Measurements from ENCODE around the gene LINGO1.

Gene LINGO1

DNA sequence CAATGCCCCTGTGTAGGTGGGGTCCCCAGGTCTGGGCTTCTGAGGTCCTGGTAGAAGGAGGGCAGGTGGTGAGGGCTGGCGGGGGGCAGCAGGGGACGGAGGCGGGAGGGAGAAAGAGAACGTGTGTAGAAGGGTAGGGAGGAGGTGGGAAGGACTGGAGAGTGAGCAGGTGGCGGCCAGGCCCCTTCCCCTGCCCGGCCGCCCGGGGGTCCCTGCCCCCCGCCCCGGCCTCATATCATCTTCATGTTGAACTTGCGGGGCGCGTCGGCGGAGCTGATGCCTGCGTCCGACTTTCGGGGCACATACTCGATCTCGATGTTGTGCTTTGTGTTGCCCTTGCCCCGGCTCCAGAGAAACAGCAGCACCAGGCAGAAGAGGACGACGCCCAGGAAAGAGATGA lies 18.9 kb downstream of the LINGO1 start:
- no peak for DNase-seq

DNA sequence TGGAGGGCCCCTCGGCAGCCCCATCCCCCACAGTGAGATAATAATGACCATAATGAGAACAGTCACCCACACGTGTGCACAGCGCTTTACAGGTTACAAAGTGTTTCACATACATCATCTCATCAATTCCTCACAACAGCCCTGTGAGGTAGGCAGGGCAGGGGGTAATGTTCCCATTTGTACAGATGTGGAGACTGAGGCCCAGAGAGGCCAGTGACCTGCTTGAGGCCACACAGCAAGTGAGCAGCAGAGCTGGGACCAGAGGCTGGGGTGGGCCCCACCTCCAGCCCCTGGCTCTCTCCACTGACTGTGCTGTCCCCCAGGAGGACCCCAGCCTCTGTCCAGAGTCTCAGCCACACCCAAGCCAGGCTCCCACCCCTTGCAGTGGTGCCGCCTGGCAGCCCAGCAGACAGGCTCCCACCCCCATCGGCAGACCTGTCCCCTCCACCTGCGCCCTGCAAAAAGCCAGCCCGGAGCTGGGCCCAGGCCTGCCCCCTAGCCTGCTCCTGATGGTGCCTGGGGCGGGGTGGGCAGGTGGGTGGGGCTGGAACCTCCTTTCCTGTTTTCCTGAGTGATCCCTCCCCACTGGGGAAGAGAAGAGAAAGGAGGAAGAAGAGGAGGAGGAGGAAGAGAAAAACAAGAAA lies 19.6 kb downstream of the LINGO1 start:
- no peak for DNase-seq

DNA sequence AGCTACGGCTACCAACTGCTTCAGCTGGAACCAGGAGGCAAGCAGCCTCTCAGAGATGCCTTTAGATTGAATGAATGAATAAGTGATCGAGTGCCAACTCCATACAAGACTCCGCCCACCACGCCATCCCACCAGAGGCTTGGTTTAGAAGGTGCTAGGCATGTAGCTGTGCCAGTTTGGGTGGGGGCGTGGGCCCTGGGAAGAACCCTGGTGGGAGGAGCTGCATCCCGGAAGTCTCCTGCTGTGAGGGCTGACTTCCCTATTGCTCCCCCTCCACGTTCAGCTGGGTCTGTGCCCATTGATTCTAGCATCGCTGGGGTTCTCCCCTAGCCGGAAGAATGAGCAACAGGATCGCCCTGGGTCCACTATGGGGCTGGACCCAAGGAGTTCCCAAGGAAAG lies 20.9 kb downstream of the LINGO1 start:
- DNase-seq, result peak; percentile 30

DNA sequence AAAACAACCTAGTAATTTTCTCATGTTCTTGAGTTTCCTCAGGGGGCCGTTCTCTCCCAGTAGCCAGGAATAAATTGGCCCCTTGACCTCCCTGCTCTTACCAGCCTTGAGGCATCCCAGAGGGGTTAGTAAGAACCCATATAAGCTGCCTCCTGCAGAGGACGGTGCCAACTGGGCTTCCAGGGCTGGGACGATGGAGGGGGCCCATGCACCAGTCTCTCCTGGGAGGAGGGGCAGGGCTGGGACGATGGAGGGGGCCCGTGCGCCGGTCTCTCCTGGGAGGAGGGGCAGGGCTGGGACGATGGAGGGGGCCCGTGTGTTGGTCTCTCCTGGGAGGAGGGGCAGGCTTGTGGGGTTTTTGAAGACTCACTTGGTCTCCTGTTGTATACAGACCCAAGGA lies 22.0 kb downstream of the LINGO1 start:
- no peak for DNase-seq

DNA sequence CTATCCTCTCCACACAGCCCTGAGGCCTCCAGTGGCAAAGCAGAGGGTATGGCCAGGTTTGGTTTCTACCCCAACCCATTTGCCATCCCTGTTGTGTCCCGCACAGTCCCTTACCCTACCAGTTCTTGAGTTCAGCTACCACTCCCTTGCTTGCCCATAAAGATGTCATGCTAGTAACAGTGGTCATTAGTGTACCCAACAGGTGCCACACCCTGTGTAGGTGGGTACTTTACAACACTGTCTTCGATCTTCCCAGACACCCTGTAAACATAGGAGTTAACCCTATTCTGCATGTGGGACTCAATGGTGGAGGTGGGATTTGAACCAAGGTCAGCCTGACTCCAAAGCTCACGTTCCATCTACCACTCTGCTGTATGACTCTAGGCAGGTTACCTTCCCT lies 23.2 kb downstream of the LINGO1 start:
- DNase-seq, result no peak

DNA sequence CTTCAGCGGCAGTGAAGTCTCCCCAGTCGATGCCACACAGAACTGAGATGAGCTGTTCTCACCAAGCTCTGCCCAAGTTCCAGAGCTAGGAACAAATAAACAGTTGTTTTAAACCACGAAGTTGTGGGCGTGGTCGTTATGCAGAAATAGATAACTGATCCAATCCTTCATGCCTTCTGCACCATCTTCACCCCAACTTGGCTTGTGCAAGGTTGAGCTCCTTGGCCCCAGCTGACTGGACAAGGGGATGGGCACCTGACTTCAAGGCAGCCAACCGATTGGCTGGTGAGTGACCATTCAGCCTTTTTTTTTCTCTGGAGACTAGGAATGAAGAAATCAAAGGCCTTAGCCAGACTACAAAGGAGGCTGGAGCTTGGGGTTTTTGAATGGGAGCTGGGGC lies 23.9 kb downstream of the LINGO1 start:
- no peak for DNase-seq

DNA sequence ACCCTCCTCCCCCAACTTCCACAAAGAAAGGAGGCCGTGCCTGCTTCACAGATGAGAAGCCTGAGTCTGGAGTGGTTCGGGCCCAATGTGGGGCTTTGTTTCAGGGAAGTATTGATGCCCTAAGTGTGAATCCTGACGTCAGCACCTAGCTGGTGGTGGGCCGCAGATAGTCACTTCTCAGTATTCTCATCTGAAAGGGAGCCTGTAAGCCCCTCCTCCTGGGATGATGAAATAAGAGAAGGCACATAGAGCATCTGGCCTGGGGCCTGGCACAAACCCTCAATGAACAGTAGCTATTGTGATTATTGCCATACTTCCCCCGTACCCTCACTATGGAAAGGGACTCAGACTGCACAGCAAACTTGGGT lies 24.8 kb downstream of the LINGO1 start:
- DNase-seq, result peak; percentile 24

DNA sequence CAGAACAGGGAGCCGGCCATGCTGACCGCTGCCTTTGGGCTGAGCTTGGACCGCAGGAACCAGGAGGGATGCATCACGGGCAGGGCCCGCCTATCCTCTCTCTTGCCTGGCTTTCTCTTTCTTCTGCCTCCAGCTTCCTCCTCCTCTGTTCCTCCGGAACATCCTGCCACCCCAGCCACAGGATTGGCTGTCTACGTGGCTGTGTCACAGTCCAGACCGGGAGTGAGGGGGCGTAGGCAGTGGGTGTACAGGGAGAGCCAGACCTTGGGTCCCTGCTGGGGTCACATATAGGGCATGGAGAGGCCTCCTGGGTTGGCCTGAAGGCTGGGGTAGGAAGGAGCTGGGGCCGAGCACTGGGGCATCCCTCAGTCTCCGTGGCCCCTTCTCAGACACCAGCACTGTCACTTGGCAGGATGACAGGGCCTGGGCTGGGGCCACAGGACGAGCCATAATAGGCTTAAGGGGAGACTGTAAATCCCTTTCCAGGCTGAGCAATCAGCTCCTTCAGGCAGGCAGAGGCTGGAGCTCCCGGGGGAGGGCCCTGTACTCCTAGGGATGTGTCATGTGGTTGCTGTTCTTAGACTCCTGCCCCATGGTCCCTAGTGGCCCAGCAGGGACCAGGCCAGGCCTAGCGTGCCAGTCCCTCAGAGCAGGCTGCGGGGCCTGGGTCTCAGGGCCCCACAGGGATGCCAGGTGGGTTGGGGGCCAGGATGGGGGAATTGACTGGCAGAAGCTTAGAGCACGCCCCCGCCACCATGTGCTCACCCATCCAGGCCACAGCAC lies 25.4 kb downstream of the LINGO1 start:
- DNase-seq, result peak; percentile 37

DNA sequence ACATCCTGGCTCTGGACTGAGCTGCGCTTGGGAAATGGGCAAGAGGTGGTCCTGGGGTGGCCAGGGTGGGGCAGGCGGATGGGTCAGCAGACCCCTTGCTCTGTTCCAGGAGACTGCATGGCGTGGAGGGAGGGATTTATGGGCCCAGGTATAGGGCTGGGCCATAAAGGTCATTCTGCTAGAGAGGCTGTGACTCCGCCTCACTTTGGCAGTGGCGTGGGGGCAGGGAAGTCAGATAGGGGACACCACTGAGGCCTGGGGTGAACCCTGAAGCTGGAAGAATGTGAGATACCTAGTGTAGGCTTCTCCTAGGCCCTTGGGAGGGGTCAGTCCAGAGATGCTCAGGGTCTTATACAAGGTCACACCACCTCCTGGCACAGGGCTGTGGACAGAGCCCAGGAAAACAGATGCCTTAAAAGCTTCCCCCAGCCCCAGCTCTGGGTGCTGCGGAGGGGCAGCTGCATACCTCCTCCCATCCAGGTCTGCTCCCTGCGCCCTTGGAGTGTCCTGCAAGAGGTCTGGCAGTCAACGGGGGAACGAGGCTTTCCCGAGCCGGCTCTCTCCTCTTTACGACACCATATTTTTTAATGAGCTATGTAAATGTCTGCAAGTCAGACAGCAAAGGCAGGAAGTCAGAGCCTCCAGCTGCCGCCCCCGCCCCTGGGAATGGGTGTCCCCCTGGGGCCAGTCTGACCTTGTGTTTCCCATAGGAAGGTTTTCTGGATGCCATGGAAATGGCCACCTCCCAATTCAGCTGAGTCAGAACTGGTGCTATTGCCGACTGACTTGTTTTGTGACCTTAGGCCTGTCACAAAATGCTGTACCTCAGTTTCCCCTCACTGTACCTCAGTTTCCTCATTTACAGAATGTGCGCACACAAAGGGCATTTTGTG lies 26.3 kb downstream of the LINGO1 start:
- peak; percentile 65 for DNase-seq

DNA sequence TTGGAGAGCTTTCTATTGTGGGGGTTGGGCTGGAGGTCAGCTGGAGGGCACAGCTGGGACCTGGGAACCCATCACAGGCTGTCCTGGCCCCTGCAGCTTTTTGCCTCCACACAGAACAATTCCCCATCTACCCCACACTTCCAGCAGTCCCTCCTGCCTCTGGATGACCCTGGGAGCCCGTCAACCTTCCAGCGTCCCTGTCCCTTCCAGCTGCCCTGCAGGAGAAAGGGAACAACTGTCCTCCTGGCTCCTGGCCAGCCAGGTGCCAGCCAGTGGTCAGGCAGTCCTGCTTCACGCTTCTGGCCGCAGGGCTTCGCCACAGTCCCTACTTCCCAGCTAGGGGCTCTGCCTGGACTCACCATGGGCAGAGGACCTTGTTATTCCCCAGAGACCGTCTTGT lies 27.2 kb downstream of the LINGO1 start:
- no peak for DNase-seq

DNA sequence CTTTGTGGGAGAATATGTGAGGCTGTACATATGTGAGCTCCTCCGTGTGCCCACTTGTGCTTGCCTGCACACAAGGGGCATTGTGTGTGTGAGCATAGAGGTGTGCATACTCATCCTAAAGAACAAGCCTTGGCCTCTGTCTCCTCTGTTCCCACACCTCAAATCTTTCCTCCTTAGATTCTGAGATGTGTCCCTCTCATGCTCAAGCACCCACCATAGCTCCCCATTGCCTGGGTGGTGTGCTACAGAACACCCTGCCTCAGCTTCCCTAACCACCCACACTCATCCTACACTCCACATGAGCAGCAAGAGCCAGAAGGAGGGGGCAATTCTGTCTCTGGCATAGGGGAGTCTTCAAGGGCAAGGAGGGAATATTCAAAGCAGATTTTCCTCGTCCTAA lies 27.7 kb downstream of the LINGO1 start:
- DNase-seq, result peak; percentile 28

DNA sequence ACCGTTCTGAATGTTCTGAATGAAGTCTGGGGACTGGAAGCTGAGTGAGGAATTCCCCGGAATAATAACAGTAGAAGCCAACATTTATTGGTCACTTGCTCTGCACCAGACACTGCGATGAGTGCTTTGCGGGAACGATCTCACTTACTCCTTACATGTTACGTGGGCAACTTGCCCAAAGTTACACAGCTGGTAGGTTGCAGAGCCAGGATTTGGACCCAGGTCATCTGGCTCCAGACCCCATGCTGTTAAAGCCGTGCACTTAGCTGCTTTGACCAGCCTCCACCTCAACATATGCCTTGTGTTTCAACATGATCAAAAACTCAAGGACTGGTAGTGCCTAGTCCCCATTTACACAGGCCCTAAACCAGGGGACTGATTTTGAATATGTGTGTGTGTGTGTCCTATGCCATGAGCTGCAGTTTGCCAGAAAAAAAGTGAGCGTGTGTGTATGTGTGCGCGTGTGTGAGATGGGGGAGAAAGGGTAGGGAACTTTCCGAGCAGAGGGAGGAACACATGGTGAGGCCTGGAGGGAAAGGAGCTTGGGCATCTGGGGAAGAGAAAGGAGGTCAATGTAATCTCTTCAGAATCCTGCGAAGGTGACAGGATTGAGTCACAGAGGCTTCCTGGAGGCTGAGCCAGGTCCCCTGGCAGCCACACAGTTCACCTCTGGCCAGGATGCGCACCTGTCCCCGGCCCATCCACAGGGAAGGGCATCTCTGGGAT lies 28.9 kb downstream of the LINGO1 start:
- DNase-seq, result peak; percentile 39

DNA sequence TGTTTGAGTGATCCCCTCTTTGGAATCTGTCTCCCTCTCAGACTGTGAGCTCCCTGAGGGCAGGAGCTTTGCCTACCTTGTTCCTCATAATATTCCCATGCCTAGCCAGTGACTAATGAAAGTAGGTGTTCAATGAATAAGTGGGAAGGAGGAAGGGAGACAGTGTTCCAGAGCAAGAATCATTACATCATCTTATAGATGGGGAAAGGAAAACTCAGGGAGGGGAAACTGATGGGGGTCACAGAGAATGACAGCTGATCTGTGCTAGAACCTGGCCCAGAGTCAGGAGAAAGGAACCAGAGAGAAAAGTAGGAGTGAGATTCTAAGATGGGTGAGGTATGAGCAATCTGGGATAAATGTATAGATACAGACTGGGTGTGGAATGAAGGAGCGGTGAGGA lies 29.9 kb downstream of the LINGO1 start:
- no peak for DNase-seq

DNA sequence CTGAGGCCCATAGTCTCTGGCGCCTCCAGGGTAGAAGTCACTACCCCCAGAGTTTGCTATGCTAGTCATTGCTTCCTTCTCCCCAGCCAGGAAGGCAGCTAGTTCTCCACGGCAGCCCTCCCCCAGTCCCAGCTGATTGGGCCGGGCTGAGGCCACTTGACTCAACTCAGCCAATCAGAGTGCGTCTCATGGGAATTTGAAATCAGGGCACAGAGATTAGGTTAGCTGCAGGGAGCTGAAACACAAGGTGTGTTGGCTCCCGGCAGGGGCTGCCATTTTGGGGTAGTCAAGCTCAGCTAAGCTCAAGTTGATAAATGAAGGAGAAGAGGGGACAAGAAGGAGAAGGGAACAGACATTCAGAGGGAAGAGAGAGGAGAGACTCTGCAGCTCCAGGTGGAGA lies 32.8 kb downstream of the LINGO1 start:
- DNase-seq, result peak; percentile 65

DNA sequence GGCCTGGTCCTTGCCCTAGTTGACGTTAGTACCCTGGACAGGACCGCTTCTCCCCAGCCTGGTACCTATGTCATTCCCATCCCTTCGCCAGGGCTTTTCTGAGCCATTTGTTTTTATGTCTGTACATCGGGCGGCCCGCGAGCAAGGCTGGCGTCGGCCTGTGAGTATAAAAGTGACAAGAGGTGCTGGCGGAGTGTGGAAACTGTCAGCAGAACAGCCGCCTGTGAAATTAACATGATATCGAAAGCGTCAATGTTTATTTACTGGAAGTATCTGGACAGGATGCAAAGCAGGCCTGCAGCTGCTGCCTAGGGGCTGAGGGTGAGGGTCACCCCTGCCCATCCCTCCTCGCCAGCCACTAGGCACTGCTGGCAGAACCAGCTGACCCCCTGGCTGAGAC lies 33.4 kb downstream of the LINGO1 start:
- no peak for DNase-seq

DNA sequence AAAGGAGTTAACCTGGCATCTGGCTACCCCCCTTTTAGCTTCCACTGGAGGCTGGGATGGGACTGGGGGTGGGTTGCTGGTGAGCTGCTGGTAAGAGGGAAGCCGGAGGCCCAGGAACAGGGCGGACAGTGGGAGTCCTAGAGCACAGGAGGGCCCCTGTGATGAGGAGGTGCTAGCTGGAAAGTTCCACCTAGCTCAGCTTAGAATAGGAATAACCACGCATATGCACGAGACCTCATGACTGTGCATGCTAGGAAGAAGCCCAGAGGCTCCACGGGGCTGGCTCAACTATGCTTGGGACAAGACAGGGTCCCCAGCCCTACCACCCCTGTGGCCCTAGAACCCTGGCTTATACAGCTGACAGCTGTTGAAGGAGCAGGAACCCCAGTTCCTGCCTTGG lies 34.1 kb downstream of the LINGO1 start:
- no peak for DNase-seq

DNA sequence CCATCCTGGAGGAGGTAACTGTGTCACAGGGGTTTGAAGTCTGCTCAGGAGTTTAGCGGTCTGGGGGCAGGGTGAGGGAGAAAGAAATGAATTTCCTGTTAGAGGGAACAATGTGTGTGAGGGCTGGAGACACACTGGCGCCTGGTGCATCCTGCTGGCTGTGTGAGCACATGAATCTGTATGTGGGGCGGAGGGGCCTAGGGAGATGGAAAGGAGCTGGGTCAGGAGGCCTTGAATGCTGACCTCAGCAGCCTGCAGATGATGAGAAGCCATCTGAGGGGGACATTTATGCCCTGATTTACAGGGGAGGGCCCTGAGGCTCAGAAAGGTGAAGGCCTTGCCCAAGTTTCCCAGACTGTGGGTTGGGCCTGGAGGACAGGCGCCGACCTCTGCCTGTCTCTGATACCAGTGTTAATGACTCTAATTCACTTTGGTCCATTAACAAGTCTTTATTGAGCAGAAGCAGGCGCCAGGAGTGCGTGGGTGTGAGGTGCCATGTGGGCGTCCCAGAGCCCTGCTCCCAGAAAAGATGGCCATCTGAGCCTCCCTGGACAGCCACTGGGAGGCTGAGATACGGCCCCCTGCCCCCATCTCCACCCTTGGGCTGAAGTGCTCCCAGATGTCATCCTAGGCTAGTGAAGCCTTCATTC lies 34.8 kb downstream of the LINGO1 start:
- DNase-seq, result no peak

DNA sequence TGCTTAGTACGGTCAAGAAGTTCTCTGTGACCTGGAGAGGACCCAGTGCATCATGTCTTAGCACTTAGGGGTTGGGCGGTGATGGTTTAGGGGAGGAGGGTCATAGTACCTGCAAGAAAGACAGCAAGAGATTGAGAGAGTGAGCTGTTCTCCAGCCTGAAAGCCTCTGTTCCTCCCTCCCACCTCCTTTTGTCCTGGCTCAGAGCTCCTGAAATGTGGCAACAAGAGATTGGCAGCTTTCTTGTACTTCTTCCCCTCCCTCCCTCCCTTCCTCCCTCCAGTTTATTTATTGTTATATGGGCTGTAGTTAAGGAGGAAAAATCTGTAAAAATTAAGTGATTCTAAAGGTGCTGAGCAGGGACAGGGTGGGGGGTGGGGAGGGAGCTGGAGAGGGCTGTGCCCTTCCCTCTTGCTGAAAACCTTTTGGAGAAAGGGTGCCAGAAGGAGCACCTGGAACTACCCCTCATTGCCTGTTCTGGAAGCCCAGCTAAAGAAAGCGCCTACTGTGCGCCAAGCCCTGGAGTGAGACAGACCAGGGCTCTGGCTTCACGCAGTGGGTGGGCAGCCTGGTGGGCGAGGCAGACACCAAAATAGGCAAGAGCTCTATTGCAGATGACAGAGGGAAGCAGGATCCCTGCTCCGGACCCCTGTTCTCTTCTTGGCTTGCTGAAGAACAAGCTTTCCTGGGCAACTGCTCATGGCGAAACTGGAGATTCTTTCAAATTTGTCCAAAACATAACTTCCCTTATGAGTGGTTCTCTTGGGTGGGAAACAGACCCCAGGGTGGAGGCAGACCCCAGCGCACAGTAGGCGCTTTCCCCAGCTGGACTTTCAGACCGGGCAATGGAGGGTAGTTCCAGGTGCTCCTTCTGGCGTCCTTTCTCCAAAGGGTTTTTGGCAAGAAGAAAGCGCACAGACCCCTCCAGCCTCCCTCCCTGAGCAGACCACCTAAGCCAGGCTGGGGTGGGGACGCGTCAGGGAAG lies 35.6 kb downstream of the LINGO1 start:
- DNase-seq, result no peak

DNA sequence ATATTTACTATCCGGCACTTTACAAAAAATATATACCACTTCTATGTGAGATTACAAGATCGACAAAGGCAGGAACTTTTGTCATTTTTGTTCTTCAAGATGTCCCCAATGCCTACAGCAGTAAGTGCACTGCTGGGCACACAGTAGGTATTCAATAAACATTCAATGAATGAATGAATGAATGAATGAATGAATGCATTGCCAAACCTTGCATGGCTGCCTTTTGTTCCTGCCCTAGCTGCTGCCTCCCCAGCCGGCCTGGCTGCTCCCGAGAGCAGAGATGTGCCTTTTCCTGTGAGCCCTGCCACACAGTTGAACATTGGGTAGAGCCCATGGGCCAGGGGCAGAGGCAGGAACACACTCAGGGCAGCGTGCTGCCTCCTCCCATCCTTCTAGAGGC lies 37.5 kb downstream of the LINGO1 start:
- no peak for DNase-seq

DNA sequence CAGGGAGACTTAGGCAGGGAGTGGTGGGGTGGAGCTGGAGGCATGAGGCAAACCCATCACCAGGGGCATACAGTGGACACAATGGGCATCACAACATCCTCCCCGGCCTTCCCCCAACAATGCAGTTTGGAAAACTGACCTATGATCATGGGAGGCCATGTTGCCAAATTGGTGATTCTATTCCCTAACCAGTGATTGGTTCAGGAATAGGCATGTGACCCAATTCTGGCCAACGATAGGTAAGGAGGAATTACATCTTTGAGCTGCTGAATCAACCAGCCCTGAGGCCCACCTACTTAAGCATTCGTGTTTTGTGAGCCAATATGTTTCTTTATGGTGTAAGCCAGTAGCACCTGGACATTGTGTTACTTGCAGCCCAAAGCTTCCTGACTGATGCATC lies 40.0 kb downstream of the LINGO1 start:
- DNase-seq, result no peak

DNA sequence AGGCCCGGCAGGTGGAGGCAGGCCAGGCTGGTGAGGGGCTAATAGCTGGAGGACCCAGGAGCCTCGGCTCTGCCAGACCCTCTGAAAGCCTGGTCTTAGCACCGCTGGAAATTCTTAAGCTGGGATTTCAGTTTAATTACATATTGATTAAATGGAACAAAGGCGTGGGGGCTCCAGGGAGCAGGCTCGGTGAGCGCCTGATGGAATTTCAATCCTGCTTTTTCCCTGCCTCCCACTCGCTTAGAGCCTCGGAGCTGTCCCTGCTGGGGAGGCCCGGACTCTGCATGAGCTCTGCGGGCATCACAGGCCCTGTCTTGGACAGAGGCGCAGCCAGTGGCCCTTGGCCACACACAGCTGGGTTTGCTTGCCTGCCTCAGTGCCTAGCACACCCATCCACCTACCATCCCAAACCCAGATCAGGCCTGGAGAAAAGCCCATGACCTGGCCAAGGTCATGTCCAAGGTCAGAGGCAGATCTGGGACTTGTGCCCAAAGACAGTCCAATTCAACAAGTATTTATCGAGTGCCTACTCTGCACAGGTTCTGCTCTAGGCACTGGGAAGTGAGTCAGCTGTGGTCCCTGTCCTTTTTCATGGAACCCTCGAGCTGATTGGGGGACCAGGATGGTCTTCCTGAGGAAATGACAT lies 40.6 kb downstream of the LINGO1 start:
- DNase-seq, result no peak

All from NCI-H69 (cell line).